H1 (cell line): ENCODE data around the gene PHF24. TPM values are rescaled to one million over a fixed set of nuclear protein-coding genes. Genes with fewer than 3 reads are reported as not detected.

Experiments used
- CTCF ChIA-PET: fragments of 300-600 bp; sonication (Branson Sonifier 250); formaldehyde crosslinking; loops from one replicate; lab custom pipeline; 2021; ENCODE audit not compliant: partially characterized antibody; lab: Charles Lee
- POLR2A ChIA-PET: fragments of 300-600 bp; sonication (Branson Sonifier 250); formaldehyde crosslinking; loops from one replicate; lab custom pipeline; 2021; ENCODE audit warnings: inconsistent platforms; ENCODE audit not compliant: partially characterized antibody; lab: Charles Lee
- DNase-seq, 2 experiments: peaks; one replicate each; pipeline versions ENCODE4 v3.0.0 to v3.0.0-alpha.2; 2010 to 2022; ENCODE audit warnings: low spot score in 2 of 2, low read depth in 1 of 2, mixed read lengths in 1 of 2
- FAIRE-seq: peaks from 2 replicates; lab custom pipeline; 2011; peaks lifted over from hg19 to GRCh38; lab: Jason Lieb, UNC
- H2AFZ ChIP-seq: 2 replicates; pipeline ENCODE4 v1.8.1; 2012; ENCODE audit warnings: low read length, inconsistent platforms
- H2AK5ac ChIP-seq: 2 replicates; pipeline ENCODE4 v1.6.1; 2013; ENCODE audit warnings: low read depth, low read length
- H2BK120ac ChIP-seq: replicated peaks from 2 replicates; pipeline ENCODE3; 2013; ENCODE audit warnings: low read depth, low read length, inconsistent platforms
- H2BK12ac ChIP-seq: 2 replicates; pipeline ENCODE4 v1.6.1; 2013; ENCODE audit warnings: low read depth, low read length
- H2BK15ac ChIP-seq: 2 replicates; pipeline ENCODE4 v1.6.1; 2013; ENCODE audit warnings: low read length
- H2BK20ac ChIP-seq: 2 replicates; pipeline ENCODE4 v1.6.1; 2013; ENCODE audit warnings: low read length
- H2BK5ac ChIP-seq: 2 replicates; pipeline ENCODE4 v1.6.1; 2013; ENCODE audit warnings: low read depth, low read length
- H3K14ac ChIP-seq: 2 replicates; pipeline ENCODE4 v1.6.1; 2013; ENCODE audit warnings: inconsistent platforms; ENCODE audit not compliant: insufficient read length
- H3K18ac ChIP-seq: 2 replicates; pipeline ENCODE4 v1.6.1; 2013; ENCODE audit warnings: low read length; ENCODE audit errors: extremely low read depth
- H3K23ac ChIP-seq: 2 replicates; pipeline ENCODE4 v1.6.1; 2013; ENCODE audit warnings: inconsistent platforms; ENCODE audit not compliant: insufficient read length
- H3K23me2 ChIP-seq: 2 replicates; pipeline ENCODE4 v1.6.1; 2013; ENCODE audit warnings: low read depth, low read length
- H3K27ac ChIP-seq: 2 replicates; pipeline ENCODE4 v1.6.1; 2011; ENCODE audit warnings: low read depth, low read length, inconsistent platforms
- H3K27me3 ChIP-seq, 4 experiments: replicated peaks in 1 of 4; 1 replicate in 1 of 4; 2 replicates in 3 of 4; pipeline versions ENCODE4 v1.6.1 to v1.8.1; 2011 to 2013; ENCODE audit warnings: low read length in 3 of 4, mild to moderate bottlenecking in 3 of 4, inconsistent platforms in 2 of 4, mixed read lengths in 2 of 4, moderate library complexity in 1 of 4; ENCODE audit not compliant: control insufficient read depth in 3 of 4, insufficient read depth in 3 of 4; ENCODE audit errors: extremely low read depth in 1 of 4
- H3K36me3 ChIP-seq, 4 experiments: 2 replicates each; pipeline versions ENCODE4 v1.6.1 to v1.8.1; 2011 to 2013; ENCODE audit warnings: mild to moderate bottlenecking in 4 of 4, low read length in 3 of 4, moderate library complexity in 2 of 4, control low read depth in 1 of 4, inconsistent platforms in 1 of 4; ENCODE audit not compliant: insufficient read depth in 4 of 4, control insufficient read depth in 2 of 4
- H3K4ac ChIP-seq: replicated peaks from 2 replicates; pipeline ENCODE3; 2013; ENCODE audit warnings: low read length, low read depth, mixed read lengths, inconsistent platforms; ENCODE audit not compliant: insufficient read length
- H3K4me1 ChIP-seq, 4 experiments: replicated peaks in 1 of 4; 1 replicate in 1 of 4; 2 replicates in 3 of 4; pipeline versions ENCODE4 v1.6.1 to v1.8.1; 2011 to 2013; ENCODE audit warnings: low read length in 3 of 4, inconsistent platforms in 2 of 4, mixed read lengths in 1 of 4; ENCODE audit not compliant: insufficient read depth in 4 of 4, control insufficient read depth in 3 of 4
- H3K4me2 ChIP-seq, 2 experiments: 2 replicates each; pipeline versions ENCODE4 v1.6.1 to v1.8.1; 2011 to 2013; ENCODE audit warnings: low read depth in 2 of 2, low read length in 2 of 2, control low read depth in 1 of 2, inconsistent platforms in 1 of 2, mild to moderate bottlenecking in 1 of 2; ENCODE audit not compliant: insufficient read depth in 1 of 2
- H3K4me3 ChIP-seq, 4 experiments: fragments of 200-600, 300-600 bp in 1 of 4; sonication (generic), shearing (Covaris generic), sonication (Bioruptor Twin) in 1 of 4; 2 replicates each; pipeline versions ENCODE4 v1.5.1 to v1.8.1; 2011 to 2016; ENCODE audit warnings: low read length in 4 of 4, low read depth in 3 of 4, control low read depth in 2 of 4, inconsistent platforms in 2 of 4, mild to moderate bottlenecking in 2 of 4, mixed read lengths in 1 of 4, moderate library complexity in 1 of 4; ENCODE audit not compliant: insufficient read depth in 2 of 4; ENCODE audit errors: extremely low read depth in 1 of 4
- H3K56ac ChIP-seq: replicated peaks from 2 replicates; pipeline ENCODE3; 2013; ENCODE audit warnings: low read depth, mild to moderate bottlenecking, mixed read lengths, low read length, inconsistent platforms; ENCODE audit not compliant: insufficient read length
- H3K79me1 ChIP-seq: 2 replicates; pipeline ENCODE4 v1.6.1; 2013; ENCODE audit warnings: low read depth, low read length, control low read depth
- H3K79me2 ChIP-seq, 2 experiments: 2 replicates each; pipeline versions ENCODE4 v1.6.1 to v1.8.1; 2012 to 2013; ENCODE audit warnings: low read length in 2 of 2, mild to moderate bottlenecking in 2 of 2, inconsistent platforms in 1 of 2; ENCODE audit not compliant: insufficient read depth in 2 of 2, control insufficient read depth in 1 of 2
- H3K9ac ChIP-seq, 4 experiments: replicated peaks in 1 of 4; 1 replicate in 1 of 4; 2 replicates in 3 of 4; pipeline versions ENCODE4 v1.6.1 to v1.8.1; 2011 to 2013; ENCODE audit warnings: low read depth in 3 of 4, low read length in 3 of 4, control low read depth in 2 of 4, mild to moderate bottlenecking in 2 of 4, moderate library complexity in 2 of 4, inconsistent platforms in 1 of 4; ENCODE audit errors: extremely low read depth in 1 of 4
- H3K9me3 ChIP-seq, 2 experiments: 2 replicates each; pipeline versions ENCODE4 v1.6.1 to v1.8.1; 2012 to 2013; ENCODE audit warnings: mild to moderate bottlenecking in 2 of 2, moderate library complexity in 2 of 2, control low read depth in 1 of 2, inconsistent platforms in 1 of 2, low read depth in 1 of 2, low read length in 1 of 2, mixed read lengths in 1 of 2; ENCODE audit not compliant: insufficient read depth in 2 of 2
- H4K20me1 ChIP-seq, 2 experiments: replicated peaks in 1 of 2; 2 replicates each; pipeline versions ENCODE3 to v1.8.1; 2011 to 2013; ENCODE audit warnings: inconsistent platforms in 2 of 2, low read length in 2 of 2, mild to moderate bottlenecking in 1 of 2; ENCODE audit not compliant: insufficient read depth in 2 of 2, control insufficient read depth in 1 of 2
- H4K5ac ChIP-seq: 2 replicates; pipeline ENCODE4 v1.6.1; 2013; ENCODE audit warnings: low read length, low read depth, mixed read lengths, inconsistent platforms; ENCODE audit not compliant: insufficient read length
- H4K8ac ChIP-seq: 2 replicates; pipeline ENCODE4 v1.8.0; 2013; ENCODE audit warnings: mild to moderate bottlenecking, moderate library complexity, low read length, inconsistent platforms; ENCODE audit not compliant: insufficient read depth; ENCODE audit errors: extremely low read depth
- H4K91ac ChIP-seq: replicated peaks from 2 replicates; pipeline ENCODE3; 2013; ENCODE audit warnings: low read length, mixed read lengths, inconsistent platforms; ENCODE audit not compliant: insufficient read length
- TAF1 ChIP-seq: IDR thresholded peaks from 2 replicates; pipeline ENCODE4 v1.6.1; 2011; ENCODE audit warnings: mild to moderate bottlenecking, low read depth, low read length
- WGBS, 2 experiments: shearing (Covaris generic) in 1 of 2; methylation state at CpG; one replicate each; pipeline versions ENCODE4 v1.1.6 to v1.1.7; 2013 to 2015; ENCODE audit warnings: low lambda C conversion rate in 2 of 2, mixed read lengths in 2 of 2, inconsistent platforms in 1 of 2, low coverage in 1 of 2, missing lambda C conversion rate in 1 of 2; ENCODE audit not compliant: insufficient replicate concordance in 2 of 2, insufficient coverage in 1 of 2, insufficient read length in 1 of 2; ENCODE audit errors: extremely low coverage in 1 of 2, missing lambda C conversion rate in 1 of 2; 5-methylcytosine and 5-hydroxymethylcytosine counted together
- polyA plus RNA-seq, 7 experiments: library from polyadenylated mRNA; depleted of rRNA in 3 of 7; stranded (reverse) in 5 of 7; unstranded in 2 of 7; fragments of >200 nt in 5 of 7; fragments of 200-250 nt in 2 of 7; gene quantifications; 1 replicate in 5 of 7; 2 replicates in 1 of 7; 4 replicates in 1 of 7; pipeline versions ENCODE4 v1.2.1 to v1.2.3, GENCODE V29; 2011 to 2013; ENCODE audit warnings: missing spikeins in 2 of 7, mixed read lengths in 2 of 7
- total RNA-seq: library from RNA; stranded (reverse); fragmentation: NEBNext Ultra II Directional; extraction: Animal tissue kit (Norgen Biotek cat#: 25700); gene quantifications from 2 replicates; pipeline ENCODE4 v1.2.1, GENCODE V29; 2021

Gene PHF24
- total and polyA plus RNA-seq, 2 of the 8 experiments (the other 6 are each of a cell fraction or from before 2014, with no cell fraction given) = 0.29 to 0.35 TPM

DNA sequence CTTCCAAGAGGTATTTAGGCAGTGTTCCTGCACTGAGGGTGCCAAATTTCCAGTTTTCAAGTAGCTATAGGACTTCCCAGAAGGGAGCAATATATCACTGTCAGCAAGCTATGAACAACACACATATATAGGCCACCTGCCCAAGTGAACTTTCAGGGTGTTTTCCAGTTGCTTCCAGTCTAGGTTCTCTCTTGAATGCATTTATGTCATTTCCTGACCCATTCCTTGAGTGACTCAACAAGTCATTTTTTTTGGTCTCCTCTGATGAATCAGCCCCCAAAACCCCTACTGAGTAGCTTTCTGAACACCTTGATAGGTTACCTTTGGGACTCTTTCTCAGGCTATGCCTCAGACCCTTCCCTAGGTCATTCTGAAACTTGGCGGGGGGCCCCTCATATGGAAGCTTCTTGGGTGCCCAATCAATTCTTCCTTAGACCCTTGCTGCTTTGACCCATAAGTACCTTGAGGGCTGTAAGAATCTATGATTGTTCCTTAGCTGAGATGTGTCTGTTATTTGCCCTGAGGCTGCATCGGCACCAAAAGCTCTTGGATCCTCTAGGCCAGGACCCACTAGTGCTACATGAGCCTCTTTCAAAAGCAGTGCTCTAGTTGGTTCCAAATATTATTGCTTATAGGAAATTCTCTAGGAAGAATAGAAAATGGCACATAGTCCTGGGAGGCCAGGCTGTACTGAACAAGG is 43.9 kb downstream of the PHF24 start:
- Histone ChIP-seq H3K79me1 (no peaks in the 10 kb centered on the region), H4K20me1 (no peaks in the 10 kb centered on the region), H3K36me3 (peaks cover 8 to 11% (median 8%) of the 10 kb centered on the region in 4 experiments; a peak in 7 of 8 replicates), H3K4me3 (no peak overlapping the region), H3K56ac (no peak overlapping the region), H2BK20ac (no peak overlapping the region), H2BK15ac (no peak overlapping the region), H4K8ac (no peak overlapping the region), H4K91ac (no peak overlapping the region), H2BK120ac (no peak overlapping the region), H3K27me3 (no peaks in the 10 kb centered on the region), H2BK12ac (no peak overlapping the region), H3K79me2 (no peaks in the 10 kb centered on the region), H3K4me1 (peaks cover 2 to 9% (median 4%) of the 10 kb centered on the region in 4 experiments; a peak in 2 of 7 replicates), H3K14ac (no peak overlapping the region), H3K23ac (no peak overlapping the region), H3K9ac (no peak overlapping the region), H4K5ac (no peak overlapping the region), H3K18ac (no peak overlapping the region), H3K27ac (no peak overlapping the region), H3K23me2 (no peaks in the 10 kb centered on the region), H3K4me2 (no peak overlapping the region), H2AFZ (no peak overlapping the region), H2BK5ac (no peak overlapping the region), H3K9me3 (no peaks in the 10 kb centered on the region), H2AK5ac (no peak overlapping the region), H3K4ac (no peak overlapping the region)
- no peak for TF ChIP-seq TAF1
- FAIRE-seq (no peak), DNase-seq (no peak)
- 93% methylated on average over 2 of the region's 2 CpGs; no CpG with 5 or more reads in 1 of the 2 experiments for WGBS, 2 experiments
- CTCF ChIA-PET = interaction anchor here (0.7 to 14.8 kb wide), 14 partner anchors 8 to 112 kb away, joined by 3 to 148 read pairs (median 4); partner anchors contain the start of genes DNAJB5, PIGO and VCP
- POLR2A ChIA-PET = interaction anchor here (0.8 to 2.7 kb wide), 11 partner anchors 8 to 517 kb away, joined by 3 to 11 read pairs (median 3); partner anchors contain the start of genes DNAJB5 and FANCG
